ENCODE results near the gene F2. TPM values are rescaled to one million over a fixed set of nuclear protein-coding genes. Genes with fewer than 3 reads are reported as not detected.

F2 gene
- total RNA-seq, 4 donors from 2014 or later: not detected

- H3K36me3 ChIP-seq: peaks cover 34 to 39% of the 10 kb centered on the region in 2 donors
- H3K27ac ChIP-seq: no peak overlapping the region
- H3K4me1 ChIP-seq: no peaks in the 10 kb centered on the region
- no peak for DNase-seq
- WGBS, 2 donors: 93 to 95% methylated on average over 3 of the region's 3 CpGs
- no peaks in the 10 kb centered on the region for H3K9me3 ChIP-seq
- no peak overlapping the region for H3K4me3 ChIP-seq (replicated peaks in 1 of 3)
- TF ChIP-seq CTCF (IDR thresholded peaks at IDR 0.05) (no peak), POLR2A (IDR thresholded peaks at IDR 0.05) (no peak)
- intact Hi-C loops (cut with DNase I): no loop called here
- no peaks in the 10 kb centered on the region for H3K27me3 ChIP-seq
These were observed 27.0 kb downstream of the F2 start for GRCh38 chr11:46745995-46746394.

- H3K4me1 ChIP-seq: no peaks in the 10 kb centered on the region
- H3K4me3 ChIP-seq (replicated peaks in 1 of 3): no peak overlapping the region
- peaks cover 41 to 47% of the 10 kb centered on the region in 2 donors for H3K36me3 ChIP-seq
- H3K27ac ChIP-seq: no peak overlapping the region
- TF ChIP-seq POLR2A (IDR thresholded peaks at IDR 0.05) (no peak), CTCF (IDR thresholded peaks at IDR 0.05) (no peak)
- no peaks in the 10 kb centered on the region for H3K27me3 ChIP-seq
- H3K9me3 ChIP-seq: no peaks in the 10 kb centered on the region
- intact Hi-C loops (cut with DNase I): no loop called here
- 92 to 98% methylated on average over 6 of the region's 6 CpGs for WGBS, 2 donors
- DNase-seq: no peak
These were observed 28.1 kb downstream of the F2 start for GRCh38 chr11:46747150-46747549.

- Histone ChIP-seq H3K4me3 (replicated peaks in 1 of 3) (no peak overlapping the region), H3K4me1 (no peaks in the 10 kb centered on the region), H3K9me3 (no peaks in the 10 kb centered on the region), H3K36me3 (peaks cover 40 to 60% of the 10 kb centered on the region in 2 donors), H3K27ac (no peak overlapping the region), H3K27me3 (no peaks in the 10 kb centered on the region)
- DNase-seq: no peak
- TF ChIP-seq POLR2A (IDR thresholded peaks at IDR 0.05): no peak
- no peak for TF ChIP-seq CTCF (IDR thresholded peaks at IDR 0.05)
- intact Hi-C loops (cut with DNase I): no loop called here
These were observed 36.9 kb downstream of the F2 start for GRCh38 chr11:46755962-46756361.

GRCh38 chr11:46759196-46759595, 40.2 kb downstream of the F2 start:
- Histone ChIP-seq H3K4me3 (replicated peaks in 1 of 3) (no peak overlapping the region), H3K36me3 (peaks cover 38 to 59% of the 10 kb centered on the region in 2 donors), H3K9me3 (no peaks in the 10 kb centered on the region), H3K27me3 (no peaks in the 10 kb centered on the region), H3K27ac (no peak overlapping the region), H3K4me1 (no peaks in the 10 kb centered on the region)
- TF ChIP-seq CTCF (IDR thresholded peaks at IDR 0.05) (no peak), POLR2A (IDR thresholded peaks at IDR 0.05) (no peak)
- DNase-seq: no peak
- intact Hi-C loops (cut with DNase I): no loop called here
- WGBS, 2 donors: 97 to 98% methylated on average over 6 of the region's 6 CpGs

- intact Hi-C loops (cut with DNase I): no loop called here
- Histone ChIP-seq H3K27ac (no peak overlapping the region), H3K36me3 (peaks cover 26 to 48% of the 10 kb centered on the region in 2 donors), H3K4me1 (no peaks in the 10 kb centered on the region), H3K27me3 (no peaks in the 10 kb centered on the region), H3K9me3 (no peaks in the 10 kb centered on the region), H3K4me3 (replicated peaks in 1 of 3) (no peak overlapping the region)
- no peak for DNase-seq
- TF ChIP-seq POLR2A (IDR thresholded peaks at IDR 0.05) (no peak), CTCF (IDR thresholded peaks at IDR 0.05) (no peak)
- 96 to 97% methylated on average over 6 of the region's 6 CpGs for WGBS, 2 donors
These were observed 41.6 kb downstream of the F2 start for GRCh38 chr11:46760429-46761128.
